GM21786 (cell line): ENCODE data around the gene C20orf173.
"Not testable (repeated sequence)": the region's sequence is repeated elsewhere in the genome, so short reads cannot be mapped to it uniquely, and the experiment has no call there.

ENCODE experiments used
- ATAC-seq: cut with Tn5 transposase; IDR thresholded peaks from one replicate; pipeline ENCODE4 v1.9.1; 2021; ENCODE audit not compliant: unreplicated experiment

The C20orf173 gene

DNA sequence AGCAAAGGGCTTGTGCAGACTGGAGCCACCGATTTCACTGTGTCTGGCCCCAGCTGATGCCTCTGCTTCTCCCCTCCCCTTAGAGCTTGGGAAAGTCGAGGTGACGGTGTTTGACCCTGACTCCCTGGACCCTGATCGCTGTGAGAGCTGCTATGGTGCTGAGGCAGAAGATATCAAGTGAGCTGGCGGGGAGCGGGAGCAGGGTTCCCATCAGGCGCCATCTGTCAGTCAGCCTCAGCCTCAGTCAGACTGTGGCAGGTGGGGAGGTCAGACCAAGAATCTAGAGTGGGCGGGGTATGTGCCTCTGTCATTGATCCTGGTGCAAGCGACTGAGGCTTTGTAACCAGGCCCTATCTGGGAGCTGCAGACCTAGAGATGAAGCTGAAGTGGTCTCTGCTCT, 17.9 kb upstream of the C20orf173 start:
- ATAC-seq = no peak

GRCh38 chr20:35546127-35546526, 16.7 kb upstream of the C20orf173 start:
- ATAC-seq = no peak

DNA sequence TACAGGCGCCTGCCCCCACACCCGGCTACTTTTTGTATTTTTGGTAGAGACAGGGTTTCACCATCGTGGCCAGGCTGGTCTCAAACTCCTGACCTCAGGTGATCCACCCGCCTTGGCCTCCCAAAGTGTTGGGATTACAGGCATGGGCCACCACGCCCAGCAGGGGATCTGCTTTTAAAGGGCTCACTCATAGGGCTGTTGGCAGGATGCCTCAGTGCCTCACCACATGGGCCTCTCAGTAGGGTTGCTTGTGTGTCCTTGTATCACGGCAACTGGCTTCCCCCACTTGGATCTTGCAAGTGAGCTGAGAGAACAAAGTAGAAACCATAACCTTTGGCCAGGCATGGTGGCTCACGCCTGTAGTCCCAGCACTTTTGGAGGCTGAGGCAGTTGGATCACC, 15.5 kb upstream of the C20orf173 start:
- not testable (repeated sequence) for ATAC-seq

DNA sequence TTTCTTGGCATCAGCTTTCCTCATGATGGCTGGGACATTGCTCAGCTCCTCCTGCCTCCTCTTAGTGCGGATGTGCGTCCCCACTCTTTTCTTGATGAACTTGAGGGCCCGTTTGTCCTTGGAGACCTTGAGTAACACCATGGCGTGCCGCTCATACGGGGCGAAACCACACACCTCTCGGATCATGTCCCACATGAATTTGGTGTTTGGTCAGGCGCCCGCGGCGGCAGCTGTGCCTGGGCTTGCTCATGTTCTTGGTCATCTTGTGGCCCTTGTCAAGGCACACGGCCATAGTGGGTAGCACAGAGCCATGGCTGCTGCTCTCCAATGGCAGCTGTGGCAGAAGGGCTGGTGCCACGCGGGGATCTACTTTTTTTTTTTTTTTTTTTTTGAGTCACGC, 15.0 kb upstream of the C20orf173 start:
- no peak for ATAC-seq

DNA sequence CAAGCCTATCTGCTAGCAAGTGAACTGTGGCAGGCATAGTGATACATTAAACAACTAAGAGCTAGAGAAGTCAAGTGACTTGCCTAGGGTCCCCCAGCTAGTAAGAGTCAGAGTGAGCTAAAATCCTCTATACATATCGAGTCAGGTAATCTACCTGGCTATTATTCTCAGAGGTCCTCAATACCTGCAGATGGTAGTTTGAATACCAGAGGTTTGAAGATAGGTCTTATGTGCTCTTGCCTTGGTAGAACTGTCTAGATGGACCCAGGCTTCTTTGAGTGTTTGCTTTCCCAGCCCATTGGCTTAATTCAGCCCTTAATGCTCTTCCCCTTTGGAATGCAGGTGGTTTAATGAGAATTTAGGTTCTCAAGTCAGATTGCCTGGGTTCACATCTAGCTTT, 13.5 kb upstream of the C20orf173 start:
- ATAC-seq = no peak

DNA sequence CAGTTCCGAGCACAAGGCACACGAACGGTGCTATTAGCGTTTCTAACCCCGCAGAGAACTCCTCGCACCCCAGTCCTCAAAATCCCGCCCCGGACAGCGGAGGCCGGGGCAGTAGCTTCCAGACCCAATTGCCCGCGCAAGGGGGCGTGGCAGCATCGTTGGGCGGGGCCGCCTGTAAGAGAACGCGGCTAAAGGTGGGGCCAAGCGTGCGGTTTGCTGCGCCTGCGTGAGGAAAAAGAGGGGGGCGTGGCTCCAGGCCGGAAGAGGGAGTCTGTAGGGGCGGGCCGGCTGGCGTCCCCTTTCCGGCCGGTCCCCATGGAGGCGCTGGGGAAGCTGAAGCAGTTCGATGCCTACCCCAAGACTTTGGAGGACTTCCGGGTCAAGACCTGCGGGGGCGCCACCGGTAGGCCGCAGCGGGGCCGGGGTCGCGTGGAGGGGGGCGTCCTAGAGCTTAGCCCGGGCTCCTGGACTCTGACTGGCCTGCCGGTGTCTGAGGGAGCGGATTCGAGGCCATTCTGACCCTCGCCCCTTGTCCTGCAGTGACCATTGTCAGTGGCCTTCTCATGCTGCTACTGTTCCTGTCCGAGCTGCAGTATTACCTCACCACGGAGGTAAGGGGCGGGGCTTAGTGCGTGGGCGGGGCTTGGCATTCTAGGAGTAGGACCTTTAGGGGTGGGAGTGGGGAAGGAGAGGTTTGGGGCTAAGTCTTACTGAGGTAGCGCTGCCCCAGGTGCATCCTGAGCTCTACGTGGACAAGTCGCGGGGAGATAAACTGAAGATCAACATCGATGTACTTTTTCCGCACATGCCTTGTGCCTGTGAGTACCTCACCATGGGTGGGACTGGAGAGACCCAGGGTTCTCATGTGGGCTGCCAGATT, 12.6 kb upstream of the C20orf173 start, which contains the start of gene ERGIC3:
Gene ERGIC3, plus strand, starts transcription at position 296 of the 880 bp plus-strand sequence. Its CDS starts 20 bp downstream, at position 316.
- peak; percentile 95 for ATAC-seq

GRCh38 chr20:35541118-35541782, 11.8 kb upstream of the C20orf173 start:
- no peak for ATAC-seq

DNA sequence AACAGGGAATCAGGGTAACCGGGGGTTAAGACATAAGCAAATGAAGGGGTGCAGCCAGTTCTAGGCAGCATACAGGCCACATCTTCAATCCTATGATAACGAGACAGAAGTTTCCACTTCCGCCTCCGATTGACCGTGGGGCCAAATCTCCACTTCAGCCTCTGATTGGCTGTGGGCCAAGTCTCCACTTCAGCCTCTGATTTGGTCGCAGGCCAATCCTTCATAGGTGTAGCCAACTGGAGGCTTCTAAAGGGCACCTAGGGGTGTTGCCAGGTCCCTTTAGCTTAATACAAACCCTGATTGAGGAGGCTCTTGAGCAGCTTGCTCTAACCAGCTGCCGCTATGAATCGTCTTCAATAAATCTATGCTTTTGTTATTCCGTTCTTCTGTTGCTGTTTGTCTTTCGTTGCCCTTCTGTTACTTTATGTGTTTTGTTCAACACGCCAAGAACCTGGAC, 10.3 kb upstream of the C20orf173 start:
- no peak for ATAC-seq

- ATAC-seq = no peak
These were observed 2.2 kb downstream of the C20orf173 start for GRCh38 chr20:35527122-35527769.

DNA sequence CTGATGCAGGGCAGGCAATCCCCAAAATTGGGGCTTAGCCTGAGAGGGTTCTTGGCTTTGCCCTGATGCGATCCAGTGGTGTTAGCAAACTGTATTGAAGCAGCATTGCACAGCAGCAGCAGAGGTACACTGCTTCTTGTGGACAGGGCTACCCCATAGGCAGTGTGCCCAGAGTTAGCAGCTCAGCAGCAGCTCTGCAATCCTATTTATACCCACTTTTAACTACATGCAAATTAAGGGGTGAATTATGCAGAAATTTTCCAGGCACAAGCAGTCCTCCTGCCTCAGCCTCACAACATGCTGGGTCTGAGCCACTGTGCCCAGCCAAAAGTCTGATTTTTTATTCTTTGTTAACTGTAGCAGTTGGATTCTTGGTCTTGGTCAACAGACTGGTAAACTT, 3.8 kb downstream of the C20orf173 start:
- ATAC-seq = no peak

- ATAC-seq = no peak
These were observed 6.1 kb downstream of the C20orf173 start for GRCh38 chr20:35523298-35523888.

DNA sequence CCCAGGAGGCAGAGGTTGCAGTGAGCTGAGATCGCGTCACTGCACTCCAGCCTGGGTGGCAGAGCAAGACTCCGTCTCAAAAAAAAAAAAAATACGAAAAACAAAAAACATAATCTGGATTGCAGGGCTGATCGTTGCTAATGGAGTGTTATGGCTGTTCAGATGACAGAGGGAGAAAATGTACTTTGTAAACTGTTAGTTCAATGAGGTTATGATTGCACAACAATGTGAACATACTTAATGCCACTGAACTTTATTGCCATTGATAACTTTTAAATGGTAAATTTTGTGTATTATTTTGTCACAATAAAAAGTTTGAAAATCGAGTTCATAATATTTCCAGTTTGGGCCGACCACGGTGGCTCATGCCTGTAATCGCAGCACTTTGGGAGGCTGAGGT, 10.5 kb downstream of the C20orf173 start:
- no peak for ATAC-seq

DNA sequence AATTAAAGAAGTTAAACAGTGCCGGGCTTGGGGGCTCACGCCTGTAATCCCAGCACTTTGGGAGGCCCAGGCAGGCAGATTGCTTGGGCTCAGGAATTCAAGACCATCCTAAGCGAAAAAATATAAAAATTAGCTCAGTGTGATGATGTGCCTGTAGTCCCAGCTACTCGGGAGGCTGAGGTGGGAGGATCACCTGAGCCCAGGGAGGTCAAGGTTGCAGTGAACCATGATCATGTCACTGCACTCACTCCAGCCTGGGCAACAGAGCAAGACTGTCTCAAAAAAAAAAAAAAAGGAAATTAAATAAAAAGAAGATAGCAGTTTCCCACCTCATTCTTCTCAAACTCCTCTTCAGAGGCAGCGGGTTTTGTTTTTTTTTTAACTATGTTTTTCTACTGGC, 11.7 kb downstream of the C20orf173 start:
- ATAC-seq = not testable (repeated sequence)

DNA sequence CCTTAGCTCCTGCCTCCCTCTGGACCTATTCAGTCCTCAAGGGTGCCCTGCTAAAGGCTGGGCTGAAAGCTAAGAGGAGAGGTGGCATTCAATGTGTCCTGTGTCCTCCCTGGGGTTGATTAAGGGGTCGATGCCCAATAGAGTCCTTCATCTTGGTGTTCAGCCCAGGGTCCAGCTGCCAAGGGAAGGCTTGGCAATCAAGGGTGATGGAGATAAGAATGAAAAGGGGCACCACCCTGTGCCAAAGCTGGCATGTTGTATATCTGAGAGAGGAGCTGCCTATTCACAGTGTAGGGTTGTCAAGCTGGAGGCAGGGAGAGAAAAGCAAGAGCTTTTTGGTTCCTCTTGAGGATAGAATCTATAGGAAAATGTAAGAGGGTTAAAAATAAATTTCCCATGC, 12.3 kb downstream of the C20orf173 start:
- ATAC-seq = no peak

DNA sequence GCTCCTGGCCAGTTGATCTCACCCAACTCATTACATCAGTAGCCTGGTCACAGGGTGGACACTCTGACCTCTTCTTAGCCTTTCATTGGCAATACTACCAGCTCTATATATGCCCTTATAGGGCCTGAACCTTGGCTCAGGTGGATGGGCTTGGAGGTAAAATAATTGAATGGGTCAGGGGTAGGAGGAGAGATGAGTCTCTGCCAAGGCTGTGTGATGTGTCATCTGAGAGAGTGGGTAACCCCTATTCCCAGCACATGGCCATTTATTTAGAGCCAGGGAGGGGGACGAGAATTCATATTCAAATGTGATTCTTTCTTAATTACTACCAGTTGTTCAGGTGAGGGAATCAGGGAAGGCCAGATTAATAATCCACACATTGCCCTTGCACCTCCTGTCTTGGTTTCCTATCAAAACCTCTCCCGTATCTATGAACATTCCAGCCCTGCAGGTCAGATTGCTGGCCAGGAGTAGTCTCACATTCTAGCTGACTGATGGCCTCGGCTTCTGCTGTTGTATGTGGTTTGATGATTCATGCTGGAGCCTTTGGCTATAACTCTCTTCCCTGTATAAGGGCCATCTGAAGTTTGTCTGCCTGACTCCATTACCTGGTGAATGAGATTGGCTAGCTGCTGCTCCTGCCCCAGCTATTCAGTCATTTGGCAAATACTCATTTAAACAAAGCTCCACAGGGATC, 13.4 kb downstream of the C20orf173 start:
- ATAC-seq = no peak

GRCh38 chr20:35515341-35515740, 14.1 kb downstream of the C20orf173 start:
- ATAC-seq = no peak

GRCh38 chr20:35514371-35514932, 15.0 kb downstream of the C20orf173 start:
- no peak for ATAC-seq

DNA sequence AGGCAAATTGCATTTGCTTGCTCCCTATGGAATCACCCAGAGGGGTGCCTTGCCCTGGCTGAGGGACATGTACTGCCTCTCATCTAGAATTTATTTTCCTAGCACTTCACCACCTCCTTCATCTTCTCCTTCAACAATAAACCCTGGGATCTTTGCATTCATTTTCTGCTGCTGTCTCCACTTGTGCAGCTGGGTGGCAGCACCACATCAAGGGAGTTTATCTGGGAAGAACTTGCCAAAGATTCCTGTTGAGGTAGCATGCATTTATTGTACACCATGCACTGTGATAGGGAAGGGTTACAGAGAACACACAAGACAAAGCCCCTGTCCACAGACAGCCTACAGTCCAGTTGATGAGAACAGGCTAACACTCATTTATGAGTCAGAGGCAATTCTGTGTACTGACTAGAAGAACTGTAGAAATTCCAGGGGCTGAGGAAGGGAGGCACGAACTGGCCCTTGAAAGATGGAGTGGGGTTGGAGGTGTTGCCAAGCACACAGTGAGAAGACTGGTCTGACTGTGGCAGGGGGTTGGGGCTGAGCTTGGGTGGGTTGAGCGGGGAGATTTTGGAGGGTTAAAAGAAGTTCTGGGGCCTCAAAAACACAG, 17.5 kb downstream of the C20orf173 start:
- ATAC-seq = no peak

- ATAC-seq = no peak
These were observed 18.3 kb downstream of the C20orf173 start for GRCh38 chr20:35510951-35511735.
